ENCODE data around the gene UBE2E3.
"Not testable (repeated sequence)": the region's sequence is repeated elsewhere in the genome, so short reads cannot be mapped to it uniquely, and the experiment has no call there.

UBE2E3 gene

GRCh38 chr2:181037922-181038321 lies 57.5 kb downstream of the UBE2E3 start:
- no peak for DNase-seq

- DNase-seq = no peak
Observed at GRCh38 chr2:181038796-181039195, 58.4 kb downstream of the UBE2E3 start.

GRCh38 chr2:181040839-181041238 lies 60.4 kb downstream of the UBE2E3 start:
- not testable (repeated sequence) for DNase-seq

- DNase-seq = no peak
Observed at GRCh38 chr2:181041661-181042060, 61.3 kb downstream of the UBE2E3 start.

- DNase-seq = no peak
Observed at GRCh38 chr2:181042706-181043105, 62.3 kb downstream of the UBE2E3 start.

- no peak for DNase-seq
Observed at GRCh38 chr2:181046833-181047232, 66.4 kb downstream of the UBE2E3 start.

GRCh38 chr2:181047829-181048228 lies 67.4 kb downstream of the UBE2E3 start:
- DNase-seq = no peak

GRCh38 chr2:181051861-181052522 lies 71.6 kb downstream of the UBE2E3 start:
- DNase-seq = no peak

GRCh38 chr2:181052523-181052891 lies 72.1 kb downstream of the UBE2E3 start:
- no peak for DNase-seq

- no peak for DNase-seq
Observed at GRCh38 chr2:181054256-181054655, 73.9 kb downstream of the UBE2E3 start.

GRCh38 chr2:181054843-181055242 lies 74.4 kb downstream of the UBE2E3 start:
- no peak for DNase-seq

- peak; percentile 34 to 66 for DNase-seq
Observed at GRCh38 chr2:181058378-181059269, 78.2 kb downstream of the UBE2E3 start.

GRCh38 chr2:181063696-181064095 lies 83.3 kb downstream of the UBE2E3 start:
- DNase-seq = no peak

- no peak for DNase-seq
Observed at GRCh38 chr2:181065458-181065857, 85.1 kb downstream of the UBE2E3 start.

- DNase-seq = no peak
Observed at GRCh38 chr2:181066333-181066732, 85.9 kb downstream of the UBE2E3 start.

GRCh38 chr2:181070119-181070835 lies 89.9 kb downstream of the UBE2E3 start:
- DNase-seq = no peak

GRCh38 chr2:181070836-181071200 lies 90.4 kb downstream of the UBE2E3 start:
- no peak for DNase-seq

GRCh38 chr2:181072486-181073235 lies 92.3 kb downstream of the UBE2E3 start:
- DNase-seq = no peak

- DNase-seq = no peak
Observed at GRCh38 chr2:181073896-181074295, 93.5 kb downstream of the UBE2E3 start.

GRCh38 chr2:181074457-181074856 lies 94.1 kb downstream of the UBE2E3 start:
- DNase-seq = no peak

- DNase-seq = no peak
Observed at GRCh38 chr2:181076658-181077057, 96.3 kb downstream of the UBE2E3 start.

GRCh38 chr2:181077128-181077709 lies 96.8 kb downstream of the UBE2E3 start:
- peak; percentile 42 to 78 for DNase-seq

GRCh38 chr2:181083140-181083539 lies 102.7 kb downstream of the UBE2E3 start:
- DNase-seq = no peak
